ENCODE measurements around the gene SLC25A42.

Gene SLC25A42

DNA sequence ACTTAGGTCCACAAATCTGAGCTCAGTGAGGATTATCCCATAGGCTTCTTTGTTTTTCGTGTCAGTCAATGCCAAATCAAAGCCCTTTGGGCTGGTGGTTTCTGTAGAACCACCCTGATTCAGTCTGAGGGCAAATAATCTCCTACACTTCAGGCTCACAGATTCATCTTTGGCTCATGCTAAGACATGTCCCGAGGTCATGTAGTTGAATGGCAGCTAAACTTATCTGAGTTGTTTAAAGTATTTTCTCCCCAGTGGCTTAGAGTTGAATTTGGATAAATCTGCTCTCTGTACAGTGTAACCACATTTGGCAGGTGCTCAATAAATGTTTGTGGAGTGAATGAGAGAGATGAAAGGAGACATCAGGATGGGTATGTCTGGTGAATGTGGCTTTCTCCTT lies 13.1 kb upstream of the SLC25A42 start:
- DNase-seq (ENCODE audit: low spot score), result no peak

DNA sequence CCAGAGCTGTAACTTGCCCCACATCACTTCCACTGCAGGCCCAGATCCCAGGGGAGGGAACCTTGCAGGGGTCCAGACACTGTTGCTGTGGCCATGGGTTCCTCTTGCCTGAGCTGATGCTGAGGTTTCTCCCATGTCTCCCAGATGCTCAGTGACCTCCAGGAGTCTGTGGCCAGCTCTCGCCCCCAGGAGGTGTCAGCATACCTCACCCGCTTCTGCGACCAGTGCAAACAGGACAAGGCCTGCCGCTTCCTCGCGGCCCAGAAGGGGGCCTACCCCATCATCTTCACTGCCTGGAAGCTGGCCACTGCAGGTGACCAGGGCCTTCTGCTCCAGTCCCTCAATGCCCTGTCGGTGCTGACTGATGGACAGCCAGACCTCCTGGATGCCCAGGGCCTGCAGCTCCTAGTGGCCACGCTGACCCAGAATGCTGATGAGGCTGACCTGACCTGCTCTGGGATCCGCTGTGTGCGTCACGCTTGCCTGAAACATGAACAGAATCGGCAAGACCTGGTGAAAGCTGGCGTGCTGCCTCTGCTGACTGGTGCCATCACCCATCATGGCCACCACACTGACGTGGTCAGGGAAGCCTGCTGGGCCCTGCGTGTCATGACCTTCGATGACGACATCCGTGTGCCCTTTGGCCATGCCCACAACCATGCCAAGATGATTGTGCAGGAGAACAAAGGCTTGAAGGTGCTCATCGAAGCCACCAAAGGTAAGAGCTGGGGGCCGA lies 12.1 kb upstream of the SLC25A42 start:
- no peak for DNase-seq (ENCODE audit: low spot score)

DNA sequence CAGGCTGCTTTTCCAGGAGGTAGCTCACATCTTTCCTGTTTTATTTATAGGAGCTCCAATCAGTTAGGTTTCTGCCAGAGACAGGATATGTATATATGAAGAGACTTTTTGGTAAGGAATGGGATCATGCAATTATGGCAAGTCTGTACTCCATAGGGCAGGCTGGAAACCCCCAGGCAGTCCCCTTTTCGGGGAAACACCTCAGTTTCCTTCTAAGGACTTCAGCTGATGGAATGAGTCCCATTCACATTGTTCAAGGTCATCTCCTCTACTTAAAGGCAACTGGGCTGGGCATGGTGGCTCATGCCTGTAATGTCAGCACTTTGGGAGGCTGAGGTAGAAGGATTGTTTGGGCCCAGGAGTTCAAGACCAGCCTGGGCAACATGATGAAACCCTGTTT lies 10.9 kb upstream of the SLC25A42 start:
- DNase-seq (ENCODE audit: low spot score), result no peak

DNA sequence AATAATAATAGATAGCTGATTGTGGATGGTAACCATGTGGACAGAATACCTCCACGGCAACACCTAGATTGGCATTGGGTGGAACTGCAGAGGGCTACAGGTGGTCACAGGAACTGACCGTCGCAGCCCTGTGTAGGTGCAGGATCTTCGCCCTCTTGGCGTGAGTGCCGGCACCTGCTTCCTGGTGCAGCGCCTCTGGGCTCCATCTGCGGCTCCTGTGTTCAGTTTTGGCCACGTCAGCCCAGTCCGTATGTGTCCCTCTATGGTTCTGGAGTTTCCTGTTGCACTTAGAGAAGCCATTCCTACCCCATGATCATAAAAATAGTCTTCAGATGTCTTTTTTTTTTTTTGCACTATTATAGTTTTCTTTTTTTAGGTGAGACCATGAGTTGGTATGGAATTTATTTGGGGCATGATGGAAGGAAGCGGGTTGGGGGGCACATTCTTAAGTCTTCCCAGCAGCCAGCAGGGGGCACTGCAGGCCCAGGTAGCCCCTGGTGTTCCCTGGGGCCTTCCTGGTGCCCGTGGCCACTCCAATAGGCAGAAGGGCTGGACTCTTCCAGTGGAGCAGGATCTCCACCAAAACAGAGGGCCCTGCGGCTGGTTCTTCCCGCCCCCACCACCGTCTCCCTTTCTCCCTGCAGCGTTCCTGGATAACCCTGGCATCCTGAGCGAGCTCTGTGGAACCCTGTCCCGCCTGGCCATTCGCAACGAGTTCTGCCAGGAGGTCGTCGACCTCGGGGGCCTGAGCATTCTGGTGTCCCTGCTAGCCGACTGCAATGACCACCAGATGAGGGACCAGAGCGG lies 10.1 kb upstream of the SLC25A42 start:
- peak; percentile 58 for DNase-seq (ENCODE audit: low spot score)

DNA sequence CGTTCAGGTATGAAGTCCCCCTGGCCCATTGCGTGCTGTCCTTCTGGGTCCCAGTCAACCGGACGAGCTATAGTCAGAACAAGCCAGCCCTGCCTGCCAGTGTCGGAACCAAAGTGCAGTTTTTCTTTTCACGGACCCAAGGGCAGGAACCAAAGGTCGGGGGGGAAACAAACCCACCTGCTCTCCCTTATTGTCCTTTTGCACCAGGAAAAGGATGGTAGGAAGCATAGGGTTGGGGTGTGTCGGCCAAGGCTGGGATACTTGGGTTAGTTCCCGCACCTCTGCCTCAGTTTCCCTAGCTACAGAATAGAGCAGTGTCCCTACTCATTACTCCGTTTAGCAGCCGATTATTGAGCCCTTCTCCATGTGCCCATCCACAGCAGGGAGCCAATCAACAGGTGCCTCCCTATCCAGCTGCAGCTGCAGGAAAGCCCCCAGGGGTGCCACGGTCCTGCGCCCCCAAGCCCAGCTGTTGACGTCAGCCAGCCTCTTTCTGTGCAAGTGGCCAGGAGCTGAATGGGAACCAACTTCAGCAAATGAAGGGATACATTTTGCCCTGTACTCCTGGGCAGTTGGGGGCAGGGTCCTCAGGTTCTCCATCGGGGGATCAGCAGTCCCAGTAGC lies 9.4 kb upstream of the SLC25A42 start:
- DNase-seq (ENCODE audit: low spot score), result no peak

DNA sequence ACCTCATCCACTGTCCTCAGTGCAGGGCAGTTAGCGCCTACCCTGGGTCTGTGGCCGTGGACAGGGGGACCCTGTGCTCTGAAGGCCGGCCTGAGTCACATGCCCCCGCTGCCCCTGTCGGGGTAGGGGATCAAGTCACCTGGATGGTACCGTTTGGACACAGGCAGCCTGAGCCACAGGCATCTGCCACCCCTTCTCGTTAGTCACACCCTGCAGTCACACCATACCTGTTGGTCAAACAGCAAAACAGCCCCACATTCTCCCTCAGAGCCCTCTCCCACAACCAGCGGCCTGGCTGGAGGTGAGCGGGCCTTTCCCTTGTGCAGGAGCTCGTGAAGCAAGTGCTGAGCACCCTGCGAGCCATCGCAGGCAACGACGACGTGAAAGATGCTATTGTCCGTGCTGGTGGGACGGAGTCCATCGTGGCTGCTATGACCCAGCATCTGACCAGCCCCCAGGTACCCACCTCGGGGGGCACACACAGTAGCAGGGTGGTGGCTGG lies 8.8 kb upstream of the SLC25A42 start:
- DNase-seq (ENCODE audit: low spot score), result no peak

DNA sequence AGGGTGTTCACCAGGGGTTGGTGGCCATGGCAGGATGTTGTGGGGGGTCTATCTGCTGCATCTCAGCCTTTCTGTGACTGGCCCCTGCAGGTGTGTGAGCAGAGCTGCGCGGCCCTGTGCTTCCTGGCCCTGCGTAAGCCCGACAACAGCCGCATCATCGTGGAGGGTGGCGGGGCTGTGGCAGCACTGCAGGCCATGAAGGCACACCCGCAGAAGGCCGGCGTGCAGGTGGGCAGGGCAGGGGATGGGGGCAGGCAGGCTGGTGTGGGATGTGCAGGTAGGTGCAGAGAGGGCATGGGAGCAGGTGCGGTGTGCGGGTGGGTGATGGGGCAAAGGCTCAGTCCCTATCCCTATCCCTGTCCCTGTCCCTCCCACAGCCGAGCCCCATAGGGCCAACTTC lies 8.1 kb upstream of the SLC25A42 start:
- DNase-seq (ENCODE audit: low spot score), result no peak

DNA sequence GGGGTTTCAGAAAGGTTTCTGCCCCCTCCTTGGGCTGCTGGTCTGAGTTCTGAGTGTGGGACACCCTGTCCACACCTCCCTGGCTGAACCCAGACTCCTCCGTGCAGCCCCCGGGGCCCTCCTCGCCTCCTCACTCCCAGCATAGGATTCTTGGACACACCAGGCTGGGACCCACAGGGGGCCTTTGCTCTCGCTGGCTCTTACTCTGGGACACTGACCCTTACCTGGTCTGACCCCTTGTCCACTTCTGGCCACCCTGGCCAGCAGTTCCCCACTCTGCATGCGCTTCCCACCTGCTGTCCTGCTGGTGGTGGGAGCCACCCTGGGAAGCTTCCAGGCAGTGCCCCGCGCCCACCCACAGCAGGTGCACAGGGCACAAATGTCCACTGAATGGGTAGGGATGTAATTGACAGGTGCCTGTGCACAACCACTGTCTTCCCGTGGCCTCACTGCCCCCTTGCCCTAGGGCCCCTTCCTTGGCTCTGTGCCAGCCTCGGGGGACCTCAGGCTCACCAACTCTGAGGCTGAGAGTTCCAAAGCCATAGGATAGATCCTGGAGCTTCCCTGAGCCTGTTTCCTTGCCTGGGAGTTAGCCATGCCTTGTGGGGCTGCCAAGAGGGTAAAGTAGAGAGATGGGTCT lies 7.0 kb upstream of the SLC25A42 start:
- DNase-seq (ENCODE audit: low spot score), result no peak

DNA sequence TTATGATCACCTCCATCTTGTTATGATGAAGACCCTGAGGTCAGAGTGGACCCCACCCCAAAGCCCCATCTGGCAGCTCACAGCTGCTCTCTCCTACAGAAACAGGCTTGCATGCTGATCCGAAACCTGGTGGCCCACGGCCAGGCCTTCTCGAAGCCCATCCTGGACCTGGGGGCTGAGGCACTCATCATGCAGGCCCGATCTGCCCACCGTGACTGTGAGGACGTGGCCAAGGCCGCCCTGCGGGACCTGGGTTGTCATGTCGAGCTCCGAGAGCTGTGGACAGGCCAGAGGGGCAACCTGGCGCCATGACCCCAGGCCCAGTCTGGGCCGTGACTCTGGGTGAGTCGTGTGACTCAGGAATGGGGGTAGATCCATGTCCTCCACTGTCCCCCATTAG lies 6.5 kb upstream of the SLC25A42 start:
- no peak for DNase-seq (ENCODE audit: low spot score)

DNA sequence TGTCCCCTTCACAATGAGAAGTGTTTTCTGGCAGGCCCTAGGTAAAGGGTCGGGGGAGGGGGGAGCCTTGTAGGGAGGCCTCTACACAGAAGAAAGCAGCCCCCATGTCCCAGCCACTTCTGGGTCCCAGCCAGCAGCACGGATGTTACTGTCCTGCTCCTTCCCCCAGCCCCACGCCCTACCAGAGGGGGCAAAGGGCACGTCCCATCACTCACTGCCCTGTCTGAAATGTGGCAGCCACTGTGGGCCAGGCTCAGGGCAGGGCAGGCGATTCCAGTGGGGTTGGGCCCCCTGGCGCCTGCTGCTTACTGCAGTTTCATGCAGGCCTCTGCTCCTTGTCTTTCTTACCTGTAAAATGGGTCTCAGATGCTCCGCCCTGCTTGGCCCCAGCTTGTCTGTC lies 6.1 kb upstream of the SLC25A42 start:
- DNase-seq (ENCODE audit: low spot score), result no peak

DNA sequence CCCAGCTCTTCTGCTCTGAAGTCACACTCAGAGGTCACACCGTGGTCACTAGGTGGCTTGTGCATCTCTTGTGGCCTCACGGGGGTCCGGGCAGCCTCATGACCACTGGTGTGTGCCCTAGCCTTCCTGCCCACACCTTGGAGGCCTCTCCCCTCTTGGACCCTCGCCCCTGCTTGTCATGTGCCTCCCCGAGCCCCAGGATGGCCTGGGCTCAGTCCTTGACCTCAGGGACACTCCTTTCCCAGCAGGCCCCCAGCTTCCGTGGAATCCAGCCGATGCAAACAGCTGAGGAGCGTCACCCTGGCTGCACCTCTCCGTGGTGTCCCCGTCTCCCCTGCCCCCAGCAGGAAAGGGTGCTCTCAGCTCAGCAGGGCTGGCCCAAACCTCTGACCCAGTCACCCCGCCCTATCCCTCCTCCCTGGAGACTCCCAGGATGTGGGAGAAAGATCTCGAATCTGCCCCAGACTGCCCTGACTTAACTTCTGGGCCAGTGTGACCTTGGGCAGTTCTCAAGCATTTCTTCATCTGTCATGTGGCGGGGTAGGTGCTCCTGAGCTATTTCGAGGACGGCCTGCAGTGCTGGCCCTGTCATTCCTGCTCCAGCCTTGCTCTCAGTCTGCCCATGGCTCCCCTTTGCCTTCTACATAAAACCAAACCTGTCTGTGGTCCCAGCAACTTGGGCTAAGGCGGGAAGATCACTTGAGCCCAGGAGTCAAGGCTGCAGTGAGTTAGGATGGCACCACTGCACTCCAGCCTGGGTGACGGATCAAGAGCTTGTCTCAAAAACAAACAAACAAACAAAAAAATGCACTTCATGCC lies 4.6 kb upstream of the SLC25A42 start:
- no peak for DNase-seq (ENCODE audit: low spot score)

DNA sequence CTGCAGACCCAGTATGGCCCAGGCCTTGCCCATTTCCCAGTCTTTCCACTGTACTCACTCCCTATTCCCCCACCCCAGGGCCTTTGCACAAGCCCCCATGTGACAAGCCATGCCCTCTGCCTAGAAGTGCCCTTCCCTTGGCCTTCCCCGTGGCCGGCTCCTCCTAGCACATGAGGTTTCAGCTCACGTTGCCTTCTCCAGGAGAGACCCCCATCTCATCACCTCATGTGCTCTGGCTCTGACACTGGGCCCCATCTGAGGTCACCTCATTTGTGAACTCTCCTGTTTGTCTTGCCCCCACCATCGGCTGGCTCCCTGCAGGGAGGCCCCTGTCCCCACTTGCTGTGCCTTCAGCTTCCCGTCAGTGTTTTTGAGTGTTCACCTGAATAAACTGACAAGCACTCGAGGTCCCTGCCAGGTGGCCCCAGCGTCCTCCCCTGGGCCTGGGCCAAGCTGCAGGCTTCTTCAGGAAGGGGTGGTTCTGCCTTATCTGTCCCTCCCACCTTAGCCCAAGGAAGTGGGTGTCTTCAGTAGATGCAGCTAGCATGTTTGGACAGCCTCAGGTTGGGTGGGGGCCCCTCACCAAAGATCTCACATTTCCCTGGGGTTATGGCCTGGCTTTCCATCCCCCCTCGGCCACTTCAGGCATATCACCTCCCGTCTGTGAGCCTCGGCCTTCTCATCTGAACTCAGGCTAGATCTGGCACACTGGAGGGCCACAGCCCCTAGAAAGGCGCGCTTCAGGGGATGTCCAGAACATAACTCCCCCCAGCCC lies 3.8 kb upstream of the SLC25A42 start:
- DNase-seq (ENCODE audit: low spot score), result no peak

DNA sequence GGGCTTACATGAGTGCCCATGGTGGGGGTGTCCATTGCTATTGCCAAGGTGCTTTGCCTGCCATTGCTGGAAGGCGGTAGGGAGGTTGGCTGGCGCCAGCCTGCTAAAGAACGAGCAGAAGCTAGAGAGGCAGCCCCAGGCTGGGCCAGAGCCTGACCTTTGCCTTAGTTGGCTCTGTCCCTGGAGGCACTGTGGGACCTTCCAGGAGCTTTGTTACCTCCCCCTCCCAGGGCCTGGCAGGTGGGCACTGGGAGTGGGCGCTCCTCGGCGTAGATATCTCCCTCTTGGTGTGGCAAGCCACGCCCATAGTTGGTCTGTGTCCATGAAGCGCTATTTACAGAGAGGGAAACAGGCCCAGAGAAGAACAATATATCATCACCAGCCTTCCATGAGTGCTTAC lies 2.3 kb upstream of the SLC25A42 start:
- DNase-seq (ENCODE audit: low spot score), result no peak

DNA sequence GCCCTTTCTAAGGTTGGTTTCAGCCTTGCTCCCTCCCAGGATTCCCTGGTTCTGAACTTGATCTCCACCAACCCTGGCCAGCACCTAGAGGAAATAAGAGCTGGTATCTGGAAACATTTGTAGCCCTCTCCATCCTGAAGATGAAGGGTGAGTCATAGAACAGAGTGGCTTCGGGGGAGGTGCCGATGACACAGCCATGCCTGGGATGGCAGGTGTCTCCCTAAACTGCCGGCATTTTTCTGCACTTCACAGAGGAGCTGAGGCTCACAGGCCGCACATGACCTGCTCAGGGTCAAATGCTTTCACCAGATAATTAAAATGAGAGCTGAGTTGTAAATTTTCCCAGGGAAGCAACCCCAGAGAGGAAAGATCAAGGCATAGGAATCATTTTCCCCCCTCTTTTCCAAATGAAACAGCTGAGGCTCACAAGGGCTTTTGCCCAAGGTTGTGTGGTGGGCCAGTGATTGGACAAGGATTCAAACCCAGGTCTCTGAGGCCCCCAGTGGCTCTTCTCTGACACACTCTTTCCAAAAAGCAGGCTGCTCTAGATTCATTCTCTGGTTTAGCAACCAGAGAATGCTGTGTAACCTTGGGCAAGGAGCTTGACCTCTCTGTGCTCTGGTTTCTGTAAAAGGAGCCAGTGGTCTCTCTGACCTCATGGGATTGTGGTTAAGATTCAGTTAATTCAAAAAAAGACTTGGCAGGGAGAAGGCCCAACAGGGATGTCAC lies 1.2 kb upstream of the SLC25A42 start:
- DNase-seq (ENCODE audit: low spot score), result no peak

DNA sequence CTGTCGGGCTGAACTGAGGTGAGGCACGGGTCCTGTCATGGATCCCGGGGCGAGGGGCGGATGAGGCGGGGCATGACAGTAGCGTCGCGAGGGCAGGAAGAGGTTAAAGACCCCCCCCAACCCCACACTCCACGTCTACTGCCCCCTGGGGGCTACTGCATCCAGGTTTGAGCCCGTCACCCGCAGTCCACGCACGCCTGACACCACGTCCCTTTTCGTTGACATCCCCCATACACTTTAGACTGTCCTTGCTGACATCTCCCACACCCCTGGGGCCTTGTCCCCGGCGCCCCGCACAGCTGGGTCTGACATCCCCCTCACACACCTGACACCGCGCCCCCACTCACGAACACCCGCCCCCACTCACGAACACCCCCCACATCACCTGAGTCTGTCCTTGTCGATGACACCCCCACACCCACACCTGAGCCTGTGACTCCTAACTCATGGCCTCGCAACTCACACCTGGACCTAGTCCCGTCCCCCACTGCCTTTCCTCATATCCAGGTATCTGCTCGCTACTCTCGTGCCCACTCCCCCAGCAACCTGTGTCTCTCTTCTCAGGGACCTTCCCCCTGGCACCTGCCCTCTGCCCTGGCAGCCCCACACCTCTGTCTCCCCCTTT lies 416 bp downstream of the SLC25A42 start:
- DNase-seq (ENCODE audit: low spot score), result no peak

DNA sequence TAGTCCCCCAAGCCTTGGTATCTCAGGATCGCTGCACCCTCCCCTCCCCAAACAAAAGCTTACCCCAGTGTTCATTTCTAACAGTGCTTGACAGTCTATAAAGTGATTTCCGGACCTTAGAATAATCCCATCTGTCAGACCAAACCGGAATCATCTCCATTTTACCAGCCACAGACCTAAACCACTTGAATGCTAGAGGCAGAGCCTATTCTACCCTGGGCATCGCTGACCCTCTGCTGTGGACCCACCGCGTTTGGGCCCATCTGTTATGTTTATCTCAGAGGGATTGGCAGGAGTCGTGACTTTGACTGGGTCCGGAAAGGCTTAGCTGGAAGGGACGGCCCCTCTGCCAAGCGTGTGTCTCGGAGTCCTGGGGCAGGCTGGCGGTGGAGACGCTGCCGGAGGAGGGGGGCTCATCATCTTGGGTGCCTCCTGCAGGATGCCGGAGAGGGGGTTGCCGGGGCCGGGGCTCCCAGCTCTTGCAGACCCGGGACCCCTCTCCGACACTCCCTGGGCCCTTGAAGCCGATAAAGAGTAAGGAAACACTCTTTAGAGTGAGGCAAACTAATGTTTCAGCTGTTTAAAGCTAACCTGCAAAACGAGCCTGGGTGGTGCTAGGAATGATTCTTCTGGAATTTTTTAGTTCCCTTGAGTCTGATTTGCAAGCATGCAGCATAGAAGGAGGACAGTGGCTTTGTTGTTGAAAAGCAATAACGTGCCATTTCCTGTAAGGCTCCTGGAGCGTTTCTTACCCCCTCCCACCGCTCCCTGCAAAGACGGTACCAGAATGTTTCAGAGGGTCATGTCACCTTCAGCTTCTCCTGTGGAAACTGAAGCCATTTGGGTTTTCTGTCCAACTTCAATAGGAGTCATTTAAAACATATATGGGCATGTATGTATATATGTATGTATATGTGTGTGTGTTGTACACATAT lies 1.3 kb downstream of the SLC25A42 start:
- peak; percentile 10 for DNase-seq (ENCODE audit: low spot score)

DNA sequence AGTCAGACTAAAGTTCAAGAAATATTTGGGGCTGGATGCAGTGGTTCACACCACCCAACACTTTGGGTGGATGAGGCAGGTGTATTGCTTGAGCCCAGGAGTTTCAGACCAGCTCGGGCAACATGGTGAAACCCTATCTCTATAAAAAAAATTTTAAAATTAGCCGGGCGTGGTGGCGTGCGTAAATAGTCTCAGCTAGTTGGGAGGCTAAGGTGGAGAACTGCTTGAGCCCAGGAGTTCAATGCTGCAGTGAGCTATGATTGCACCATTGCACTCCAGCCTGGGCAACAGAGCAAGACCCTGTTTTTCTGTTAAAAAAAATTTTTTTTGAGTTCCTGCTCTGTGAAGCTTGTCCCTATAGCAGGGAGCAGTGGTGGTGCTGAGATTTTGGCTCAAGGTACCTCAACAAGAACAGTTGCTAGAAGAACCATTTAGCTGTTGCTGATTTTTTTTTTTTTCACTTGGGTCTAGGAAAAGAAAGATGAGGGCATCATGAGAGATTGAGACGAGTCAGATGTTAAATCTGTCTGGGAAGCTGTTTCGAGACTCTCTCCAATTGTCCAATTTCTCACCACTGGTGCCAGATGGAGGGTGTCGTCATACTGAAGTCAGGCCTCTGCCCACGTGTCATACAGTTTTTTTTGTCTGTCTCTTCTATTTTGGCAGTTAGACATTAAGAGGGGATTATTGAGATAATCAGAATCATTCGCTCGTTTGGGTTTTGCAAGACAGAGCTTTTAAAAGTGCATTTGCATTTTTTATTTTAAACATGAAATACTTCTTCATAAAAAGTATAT lies 3.7 kb downstream of the SLC25A42 start:
- DNase-seq (ENCODE audit: low spot score), result no peak
